Activated CD8-positive, alpha-beta memory T cell treated with anti-CD3 and anti-CD28 coated beads, Interleukin-2, amount 10 ng/mL, durations not matched to agents 7 days and 5 days (primary cell): ENCODE results near the gene JUN. TPM values are rescaled to one million over a fixed set of nuclear protein-coding genes. Genes with fewer than 3 reads are reported as not detected.

Source experiments
- ATAC-seq: fragments of 150-1000 bp; cut with Tn5 transposase; one replicate; pipeline ENCODE4 v1.10.0; 2021; ENCODE audit warnings: moderate library complexity
- CTCF ChIA-PET: fragments of 350-600 bp; sonication (Branson Sonifier 250); formaldehyde crosslinking; loops from one replicate; lab custom pipeline; 2021; ENCODE audit warnings: antibody characterized with exemption; lab: Charles Lee
- DNase-seq: peaks from one replicate; pipeline ENCODE4 v3.0.0-alpha.2; 2020
- H3K27ac Mint-ChIP-seq: one replicate; pipeline ENCODE4 v1.8.0; 2021; ENCODE audit warnings: mild to moderate bottlenecking, mixed read lengths
- H3K27me3 Mint-ChIP-seq: one replicate; pipeline ENCODE4 v1.8.0; 2021; ENCODE audit warnings: mixed read lengths
- H3K36me3 Mint-ChIP-seq: one replicate; pipeline ENCODE4 v1.8.0; 2021; ENCODE audit warnings: mild to moderate bottlenecking, mixed read lengths
- H3K4me1 Mint-ChIP-seq: one replicate; pipeline ENCODE4 v1.8.0; 2021; ENCODE audit warnings: mixed read lengths
- H3K4me3 Mint-ChIP-seq: one replicate; pipeline ENCODE4 v1.8.0; 2021; ENCODE audit warnings: mild to moderate bottlenecking, moderate library complexity, mixed read lengths
- H3K9me3 Mint-ChIP-seq: one replicate; pipeline ENCODE4 v1.8.0; 2022; ENCODE audit warnings: low read depth, mixed read lengths
- total RNA-seq, 2 experiments: library from RNA; stranded (reverse); gene quantifications; one replicate each; pipeline ENCODE4 v1.2.3, GENCODE V29; 2021

JUN gene
- total RNA-seq, 2 experiments from 2014 or later, result 50.5 to 129 TPM

GRCh38 chr1:58785442-58786058 lies 1.7 kb upstream of the JUN start:
- CTCF ChIA-PET, result interaction anchor here (0.6 to 5.5 kb wide), 10 partner anchors 13 to 913 kb away, joined by 3 to 39 read pairs (median 3); partner anchors contain the start of gene FGGY
- H3K27ac Mint-ChIP-seq, result peak overlapping the region; percentile 94
- DNase-seq (no peak), ATAC-seq (no peak)
- H3K4me1 Mint-ChIP-seq, result peaks cover 12% of the 10 kb centered on the region
- peak overlapping the region; percentile 86 for H3K4me3 Mint-ChIP-seq
- peaks cover 26% of the 10 kb centered on the region for H3K36me3 Mint-ChIP-seq
- peaks cover 2% of the 10 kb centered on the region for H3K27me3 Mint-ChIP-seq
- no peaks in the 10 kb centered on the region for H3K9me3 Mint-ChIP-seq

DNA sequence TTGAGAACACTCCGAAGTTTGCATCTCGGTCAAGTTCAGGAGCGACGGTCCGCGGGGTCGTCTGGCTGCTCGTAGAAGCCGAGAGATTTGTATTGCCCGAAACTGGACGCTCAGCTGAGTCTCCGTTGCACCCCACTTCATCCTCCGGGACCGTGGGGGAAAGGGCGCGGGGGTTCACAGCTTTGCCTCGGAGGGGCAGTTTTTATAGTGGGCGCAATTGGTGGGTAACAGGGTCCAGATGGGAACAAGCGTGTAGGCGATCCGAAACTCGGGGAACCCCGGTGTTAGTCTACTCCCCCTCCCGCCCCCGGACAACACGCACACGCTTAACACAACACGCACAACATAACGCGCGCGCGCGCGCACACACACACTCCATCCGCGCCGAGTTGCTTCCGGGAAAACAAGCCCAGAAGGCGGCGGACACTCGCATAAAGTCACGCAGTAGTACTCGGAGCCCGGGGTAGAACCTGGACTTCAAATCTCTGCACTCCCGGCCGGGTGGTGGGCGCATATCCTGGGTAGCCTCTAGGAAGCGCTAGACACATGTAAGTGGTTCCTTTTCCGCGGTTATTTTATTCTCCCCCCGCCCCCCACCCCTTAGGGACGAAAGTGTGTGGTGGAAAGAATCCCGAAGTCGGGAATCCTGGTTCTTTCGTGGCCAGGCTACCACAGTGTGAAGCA lies 1.1 kb upstream of the JUN start:
- H3K4me3 Mint-ChIP-seq, result peak overlapping the region; percentile 86
- DNase-seq (peak; percentile 87), ATAC-seq (peak; percentile 1)
- H3K9me3 Mint-ChIP-seq, result no peaks in the 10 kb centered on the region
- peaks cover 29% of the 10 kb centered on the region for H3K36me3 Mint-ChIP-seq
- peaks cover 2% of the 10 kb centered on the region for H3K27me3 Mint-ChIP-seq
- CTCF ChIA-PET, result interaction anchor here (0.6 to 5.5 kb wide), 11 partner anchors 14 to 914 kb away, joined by 3 to 39 read pairs (median 3); partner anchors contain the start of gene FGGY
- peak overlapping the region; percentile 94 for H3K27ac Mint-ChIP-seq
- peaks cover 14% of the 10 kb centered on the region for H3K4me1 Mint-ChIP-seq

DNA sequence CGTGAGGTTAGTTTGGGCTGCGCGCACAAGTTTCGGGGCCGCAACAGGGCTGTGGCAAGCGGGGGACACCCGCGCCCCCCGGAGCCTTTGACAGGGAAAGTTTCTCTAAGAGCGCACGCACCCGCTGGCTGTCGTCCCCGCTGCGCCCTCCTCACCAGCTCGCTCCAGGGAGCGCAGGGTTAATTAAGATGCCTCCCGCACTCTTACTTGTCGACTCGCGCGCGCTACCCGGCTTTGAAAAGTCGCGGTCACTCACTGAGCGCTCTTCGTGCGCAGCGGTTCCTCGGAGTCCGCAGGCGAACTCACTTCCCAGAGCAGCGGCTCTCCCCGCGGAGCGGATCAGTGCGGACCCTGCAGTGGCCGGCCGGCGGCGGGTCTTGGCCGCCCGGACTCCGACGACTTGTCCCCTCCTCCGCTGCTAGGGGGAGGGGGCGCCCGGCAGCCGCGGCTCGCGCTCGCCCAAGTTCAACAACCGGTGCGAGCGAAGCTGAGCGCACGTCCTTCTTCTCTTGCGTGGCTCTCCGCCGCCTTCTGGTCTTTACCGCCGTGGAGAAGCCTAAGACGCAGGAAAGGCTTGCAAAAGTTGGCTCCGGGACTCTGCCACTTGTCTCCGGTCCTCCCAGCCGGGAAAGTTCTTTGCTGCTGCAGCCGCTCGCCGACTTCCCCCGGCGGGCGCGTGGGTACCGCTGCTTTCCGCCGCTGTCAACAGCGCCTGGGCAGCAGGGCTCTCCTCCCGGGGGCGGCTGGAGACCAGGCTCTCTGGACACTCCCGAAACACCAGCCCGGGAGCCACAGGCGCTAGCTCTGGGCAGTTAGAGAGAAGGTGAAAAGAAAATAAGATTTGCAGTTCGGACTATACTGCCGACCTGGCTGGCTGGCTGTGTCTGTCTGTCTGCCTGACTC lies 506 bp downstream of the JUN start:
- Mint-ChIP-seq H3K4me3 (peak overlapping the region; percentile 86), H3K4me1 (peaks cover 14% of the 10 kb centered on the region), H3K36me3 (peaks cover 23% of the 10 kb centered on the region), H3K27ac (peak overlapping the region; percentile 94), H3K27me3 (peaks cover 9% of the 10 kb centered on the region), H3K9me3 (no peaks in the 10 kb centered on the region)
- CTCF ChIA-PET, result interaction anchor here (0.9 to 5.5 kb wide), 10 partner anchors 16 to 915 kb away, joined by 3 to 39 read pairs (median 4); partner anchors contain the start of gene FGGY
- peak; percentile 6 for ATAC-seq
- DNase-seq, result no peak

- H3K4me1 Mint-ChIP-seq, result peaks cover 14% of the 10 kb centered on the region
- H3K27ac Mint-ChIP-seq, result peak overlapping the region; percentile 94
- H3K27me3 Mint-ChIP-seq, result peaks cover 9% of the 10 kb centered on the region
- H3K36me3 Mint-ChIP-seq, result peaks cover 18% of the 10 kb centered on the region
- DNase-seq, result peak; percentile 79
- CTCF ChIA-PET, result interaction anchor here (0.7 to 5.5 kb wide), 20 partner anchors 9 to 977 kb away, joined by 3 to 39 read pairs (median 4); partner anchors contain the start of gene FGGY
- ATAC-seq, result peak; percentile 1
- H3K9me3 Mint-ChIP-seq, result no peaks in the 10 kb centered on the region
- H3K4me3 Mint-ChIP-seq, result peak overlapping the region; percentile 86
Observed at GRCh38 chr1:58782178-58783089, 1.4 kb downstream of the JUN start.

DNA sequence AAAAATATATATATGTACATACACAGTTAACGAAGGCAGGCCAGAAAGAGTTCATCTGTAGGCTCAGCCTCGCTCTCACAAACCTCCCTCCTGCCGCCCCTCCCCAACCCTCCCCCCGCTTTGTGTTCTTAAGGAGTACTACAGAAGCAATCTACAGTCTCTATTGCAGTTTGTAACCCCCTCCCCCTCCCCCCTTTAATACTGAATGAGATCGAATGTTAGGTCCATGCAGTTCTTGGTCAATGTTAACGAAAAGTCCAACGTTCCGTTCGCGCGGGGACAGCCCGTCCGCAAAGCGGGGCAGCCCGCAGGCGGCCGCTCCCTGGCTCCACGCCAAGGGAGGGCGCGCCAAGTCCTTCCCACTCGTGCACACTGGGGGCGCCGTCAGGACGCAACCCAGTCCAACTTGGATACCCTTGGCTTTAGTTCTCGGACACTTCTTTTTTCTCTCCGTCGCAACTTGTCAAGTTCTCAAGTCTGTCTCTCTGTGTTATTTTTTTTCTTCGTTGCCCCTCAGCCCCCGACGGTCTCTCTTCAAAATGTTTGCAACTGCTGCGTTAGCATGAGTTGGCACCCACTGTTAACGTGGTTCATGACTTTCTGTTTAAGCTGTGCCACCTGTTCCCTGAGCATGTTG lies 2.2 kb downstream of the JUN start:
- Mint-ChIP-seq H3K4me3 (peak overlapping the region; percentile 86), H3K36me3 (peaks cover 16% of the 10 kb centered on the region), H3K4me1 (peaks cover 14% of the 10 kb centered on the region), H3K27ac (peak overlapping the region; percentile 94), H3K27me3 (peaks cover 9% of the 10 kb centered on the region), H3K9me3 (no peaks in the 10 kb centered on the region)
- DNase-seq (peak; percentile 68), ATAC-seq (no peak)
- CTCF ChIA-PET, result interaction anchor here (0.7 to 5.5 kb wide), 18 partner anchors 8 to 978 kb away, joined by 3 to 39 read pairs (median 4); no protein-coding TSS in a partner anchor

- Mint-ChIP-seq H3K4me3 (peak overlapping the region; percentile 12), H3K36me3 (peaks cover 16% of the 10 kb centered on the region), H3K27ac (no peak overlapping the region), H3K9me3 (no peaks in the 10 kb centered on the region), H3K27me3 (peaks cover 9% of the 10 kb centered on the region), H3K4me1 (peaks cover 14% of the 10 kb centered on the region)
- DNase-seq (no peak), ATAC-seq (no peak)
- CTCF ChIA-PET, result interaction anchor here (0.9 to 5.5 kb wide), 5 partner anchors 8 to 978 kb away, joined by 3 to 39 read pairs (median 4); no protein-coding TSS in a partner anchor
Observed at GRCh38 chr1:58780836-58781452, 2.9 kb downstream of the JUN start.

GRCh38 chr1:58780411-58780810 lies 3.4 kb downstream of the JUN start:
- CTCF ChIA-PET, result no interaction called here
- no peak overlapping the region for H3K27ac Mint-ChIP-seq

GRCh38 chr1:58779801-58780382 lies 4.0 kb downstream of the JUN start:
- no peak overlapping the region for H3K27ac Mint-ChIP-seq
- no peak for ATAC-seq
- DNase-seq, result no peak
- peaks cover 16% of the 10 kb centered on the region for H3K36me3 Mint-ChIP-seq
- H3K9me3 Mint-ChIP-seq, result no peaks in the 10 kb centered on the region
- CTCF ChIA-PET, result interaction anchor here (2.1 kb wide), 1 partner anchor 919 kb away, joined by 9 read pairs; no protein-coding TSS in a partner anchor
- H3K4me1 Mint-ChIP-seq, result peaks cover 14% of the 10 kb centered on the region
- peaks cover 9% of the 10 kb centered on the region for H3K27me3 Mint-ChIP-seq
- H3K4me3 Mint-ChIP-seq, result no peak overlapping the region

More at GRCh38 chr1:58780411-58780810, 3.4 kb downstream of the JUN start:
- Mint-ChIP-seq H3K9me3 (no peaks in the 10 kb centered on the region), H3K4me3 (no peak overlapping the region), H3K27me3 (peaks cover 9% of the 10 kb centered on the region), H3K4me1 (peaks cover 14% of the 10 kb centered on the region), H3K36me3 (peaks cover 16% of the 10 kb centered on the region)
- no peak for DNase-seq
- ATAC-seq, result no peak

- H3K36me3 Mint-ChIP-seq, result peaks cover 16% of the 10 kb centered on the region
- DNase-seq, result no peak
- no peak overlapping the region for H3K27ac Mint-ChIP-seq
- no peak for ATAC-seq
- peaks cover 9% of the 10 kb centered on the region for H3K27me3 Mint-ChIP-seq
- CTCF ChIA-PET, result interaction anchor here (2.1 kb wide), 1 partner anchor 920 kb away, joined by 9 read pairs; no protein-coding TSS in a partner anchor
- peaks cover 14% of the 10 kb centered on the region for H3K4me1 Mint-ChIP-seq
- no peaks in the 10 kb centered on the region for H3K9me3 Mint-ChIP-seq
- no peak overlapping the region for H3K4me3 Mint-ChIP-seq
Observed at GRCh38 chr1:58779059-58779754, 4.6 kb downstream of the JUN start.

DNA sequence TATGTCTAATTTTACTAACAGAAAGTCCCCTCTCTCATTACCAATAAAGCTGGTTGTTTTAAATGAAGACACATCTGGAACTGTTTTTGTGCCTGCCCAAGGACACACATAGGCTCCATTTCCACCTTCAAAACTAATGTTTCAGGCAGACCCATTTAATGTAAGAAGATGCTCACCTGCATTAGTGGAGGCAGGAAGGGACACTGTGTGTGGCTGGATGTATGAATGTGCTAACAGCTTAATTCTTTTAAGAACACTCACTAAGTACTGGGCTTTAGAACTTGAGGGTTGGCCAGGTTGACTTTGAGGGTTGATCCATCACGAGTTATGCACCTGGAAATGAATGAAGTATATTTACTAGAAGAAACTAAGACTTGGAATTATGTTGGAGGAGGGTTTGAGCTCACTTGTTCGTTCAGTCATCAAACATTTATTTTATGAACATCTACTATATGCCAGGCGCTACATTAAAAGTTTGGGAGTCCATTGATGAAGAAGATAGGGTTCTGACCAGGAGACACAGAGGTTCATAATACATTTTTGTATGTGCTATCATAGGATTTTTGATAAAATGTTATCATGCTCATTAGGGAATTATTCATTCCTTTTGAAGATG lies 5.4 kb downstream of the JUN start:
- CTCF ChIA-PET, result interaction anchor here (2.1 kb wide), 1 partner anchor 920 kb away, joined by 9 read pairs; no protein-coding TSS in a partner anchor
- Mint-ChIP-seq H3K27ac (no peak overlapping the region), H3K9me3 (no peaks in the 10 kb centered on the region), H3K36me3 (peaks cover 14% of the 10 kb centered on the region), H3K4me3 (no peak overlapping the region), H3K4me1 (peaks cover 18% of the 10 kb centered on the region), H3K27me3 (peaks cover 9% of the 10 kb centered on the region)
- ATAC-seq, result no peak
- no peak for DNase-seq
